ENCODE data around the gene GPD1L.
"Not testable (repeated sequence)": the region's sequence is repeated elsewhere in the genome, so short reads cannot be mapped to it uniquely, and the experiment has no call there.

The GPD1L gene

GRCh38 chr3:32186097-32186496 is 79.7 kb downstream of the GPD1L start:
- TF ChIP-seq CTCF (IDR thresholded peaks at IDR 0.05; ENCODE audit: low read depth, low read length, missing control alignments): no peak
- H3K4me3 ChIP-seq (ENCODE audit: low read depth, low read length): no peak overlapping the region
- no peak for DNase-seq (ENCODE audit: low read depth)

GRCh38 chr3:32186876-32187275 is 80.5 kb downstream of the GPD1L start:
- no peak for DNase-seq (ENCODE audit: low read depth)
- H3K4me3 ChIP-seq (ENCODE audit: low read depth, low read length): no peak overlapping the region
- TF ChIP-seq CTCF (IDR thresholded peaks at IDR 0.05; ENCODE audit: low read depth, low read length, missing control alignments): no peak

- no peak overlapping the region for H3K4me3 ChIP-seq (ENCODE audit: low read depth, low read length)
- no peak for DNase-seq (ENCODE audit: low read depth)
- no peak for TF ChIP-seq CTCF (IDR thresholded peaks at IDR 0.05; ENCODE audit: low read depth, low read length, missing control alignments)
These were observed 83.3 kb downstream of the GPD1L start for GRCh38 chr3:32189693-32190092.

GRCh38 chr3:32190556-32190955 is 84.1 kb downstream of the GPD1L start:
- not testable (repeated sequence) for DNase-seq (ENCODE audit: low read depth); H3K4me3 ChIP-seq (ENCODE audit: low read depth, low read length)

GRCh38 chr3:32193101-32193500 is 86.7 kb downstream of the GPD1L start:
- no peak for TF ChIP-seq CTCF (IDR thresholded peaks at IDR 0.05; ENCODE audit: low read depth, low read length, missing control alignments)
- no peak overlapping the region for H3K4me3 ChIP-seq (ENCODE audit: low read depth, low read length)
- DNase-seq (ENCODE audit: low read depth): no peak

- H3K4me3 ChIP-seq (ENCODE audit: low read depth, low read length): no peak overlapping the region
- TF ChIP-seq CTCF (IDR thresholded peaks at IDR 0.05; ENCODE audit: low read depth, low read length, missing control alignments): no peak
- DNase-seq (ENCODE audit: low read depth): no peak
These were observed 88.2 kb downstream of the GPD1L start for GRCh38 chr3:32194653-32195052.

- DNase-seq (ENCODE audit: low read depth): no peak
- no peak for TF ChIP-seq CTCF (IDR thresholded peaks at IDR 0.05; ENCODE audit: low read depth, low read length, missing control alignments)
- H3K4me3 ChIP-seq (ENCODE audit: low read depth, low read length): no peak overlapping the region
These were observed 89.6 kb downstream of the GPD1L start for GRCh38 chr3:32195995-32196540.

Data from GM12864 (cell line).